Measurements from ENCODE around the gene MFSD2B.

GRCh38 chr2:24054366-24055010 lies 44.6 kb downstream of the MFSD2B start:
- TF ChIP-seq CTCF (IDR thresholded peaks at IDR 0.05) = no peak
- no peak for TF ChIP-seq POLR2A (IDR thresholded peaks at IDR 0.05)

Data from heart left ventricle (tissue), 13 donors.